GM23338 (cell line): ENCODE results near the gene ITCH. TPM values are rescaled to one million over a fixed set of nuclear protein-coding genes. Genes with fewer than 3 reads are reported as not detected.
"Not testable (repeated sequence)": the region's sequence is repeated elsewhere in the genome, so short reads cannot be mapped to it uniquely, and the experiment has no call there.

ENCODE experiments used
- ATAC-seq: fragments of 200-7000 bp; cut with Tn5 transposase; 3 replicates; pipeline ENCODE4 v1.9.1; 2020
- DNase-seq: peaks from one replicate; pipeline ENCODE4 v3.0.0-alpha.2; 2015; ENCODE audit warnings: low spot score
- H2AFZ ChIP-seq: fragments of 200-600 bp; sonication (generic); 2 replicates; pipeline ENCODE4 v1.8.0; 2016; ENCODE audit warnings: antibody characterized with exemption, mild to moderate bottlenecking, moderate library complexity
- H3F3A ChIP-seq: fragments of 200-600 bp; sonication (generic); replicated peaks from 2 replicates; pipeline ENCODE4 v1.8.0; 2017; ENCODE audit warnings: antibody characterized with exemption, mixed run types, low read depth
- H3K27ac ChIP-seq: fragments of 200-600 bp; sonication (generic); 2 replicates; pipeline ENCODE4 v1.6.1; 2016; ENCODE audit warnings: low read depth
- H3K27me3 ChIP-seq: fragments of 200-600 bp; sonication (generic); 2 replicates; pipeline ENCODE4 v1.8.0; 2016; ENCODE audit warnings: mild to moderate bottlenecking, mixed run types, moderate library complexity; ENCODE audit not compliant: insufficient read depth
- H3K36me3 ChIP-seq: fragments of 200-600 bp; sonication (generic); 2 replicates; pipeline ENCODE4 v1.8.0; 2016; ENCODE audit warnings: mild to moderate bottlenecking; ENCODE audit not compliant: insufficient read depth
- H3K4me1 ChIP-seq: fragments of 200-600 bp; sonication (generic); 2 replicates; pipeline ENCODE4 v1.8.0; 2016; ENCODE audit warnings: mild to moderate bottlenecking, moderate library complexity; ENCODE audit not compliant: insufficient read depth
- H3K4me2 ChIP-seq: fragments of 200-600 bp; sonication (generic); 2 replicates; pipeline ENCODE4 v1.7.1; 2017; ENCODE audit warnings: mixed run types
- H3K4me3 ChIP-seq: fragments of 200-600 bp; sonication (generic); 2 replicates; pipeline ENCODE4 v1.6.1; 2016; ENCODE audit warnings: mixed run types
- H3K79me2 ChIP-seq: fragments of 200-600 bp; sonication (generic); replicated peaks from 2 replicates; pipeline ENCODE4 v1.8.0; 2017; ENCODE audit warnings: mild to moderate bottlenecking; ENCODE audit not compliant: insufficient read depth
- H3K9me2 ChIP-seq: fragments of 200-600 bp; sonication (generic); 2 replicates; pipeline ENCODE4 v1.8.0; 2017; ENCODE audit not compliant: insufficient read depth
- H4K20me1 ChIP-seq: fragments of 200-600 bp; sonication (generic); replicated peaks from 2 replicates; pipeline ENCODE4 v1.8.0; 2017; ENCODE audit warnings: mild to moderate bottlenecking; ENCODE audit not compliant: insufficient read depth
- H3K27ac Mint-ChIP-seq: 2 replicates; pipeline ENCODE4 v1.8.0; 2020; ENCODE audit warnings: inconsistent platforms, mild to moderate bottlenecking, moderate library complexity, mixed read lengths
- H3K27me3 Mint-ChIP-seq: 3 replicates; pipeline ENCODE4 v1.8.0; 2022; ENCODE audit warnings: low read depth, mild to moderate bottlenecking, moderate library complexity, mixed read lengths, inconsistent platforms; ENCODE audit not compliant: insufficient read depth, poor library complexity
- H3K36me3 Mint-ChIP-seq: 3 replicates; pipeline ENCODE4 v1.8.0; 2021; ENCODE audit warnings: low read depth, mild to moderate bottlenecking, inconsistent platforms, moderate library complexity, mixed read lengths
- H3K4me1 Mint-ChIP-seq: 3 replicates; pipeline ENCODE4 v1.8.0; 2020; ENCODE audit warnings: mild to moderate bottlenecking, inconsistent platforms, mixed read lengths
- H3K4me3 Mint-ChIP-seq: 3 replicates; pipeline ENCODE4 v1.8.0; 2021; ENCODE audit warnings: moderate library complexity, mild to moderate bottlenecking, inconsistent platforms, mixed read lengths
- H3K9me3 Mint-ChIP-seq: 3 replicates; pipeline ENCODE4 v1.8.0; 2020; ENCODE audit warnings: moderate library complexity, mild to moderate bottlenecking, inconsistent platforms, mixed read lengths
- CREB1 ChIP-seq: fragments of 250-450 bp; sonication (Bioruptor Pico); IDR thresholded peaks from 2 replicates; pipeline ENCODE4 v1.5.0; 2020; ENCODE audit warnings: low read depth, mild to moderate bottlenecking, moderate library complexity
- EZH2 ChIP-seq: fragments of 200-600 bp; sonication (generic); IDR thresholded peaks from one replicate; pipeline ENCODE4 v1.8.0; 2017; ENCODE audit warnings: antibody characterized with exemption, mild to moderate bottlenecking, low read depth; ENCODE audit not compliant: unreplicated experiment
- JUNB ChIP-seq: IDR thresholded peaks from one replicate; pipeline ENCODE4 v1.6.1; 2016; ENCODE audit warnings: antibody characterized with exemption; ENCODE audit not compliant: unreplicated experiment
- NANOG ChIP-seq: IDR thresholded peaks from 2 replicates; pipeline ENCODE4 v1.6.1; 2016; ENCODE audit warnings: antibody characterized with exemption, borderline replicate concordance
- POLR2AphosphoS5 ChIP-seq: IDR thresholded peaks from 2 replicates; pipeline ENCODE4 v1.6.1; 2016; ENCODE audit warnings: antibody characterized with exemption, low read depth
- STAT1 ChIP-seq: IDR thresholded peaks from one replicate; pipeline ENCODE4 v1.6.1; 2016; ENCODE audit warnings: antibody characterized with exemption; ENCODE audit not compliant: unreplicated experiment
- ZNF114 ChIP-seq: fragments of 250-450 bp; sonication (Bioruptor Pico); IDR thresholded peaks from 2 replicates; pipeline ENCODE4 v1.5.0; 2020; ENCODE audit warnings: mild to moderate bottlenecking, moderate library complexity
- polyA plus RNA-seq: library from polyadenylated mRNA; unstranded; fragments of >200 nt; fragmentation: Nextera tagmentation; extraction: Ambion mirVana; gene quantifications from 2 replicates; pipeline ENCODE4 v1.2.1, GENCODE V29; 2016
- total RNA-seq: library from RNA; depleted of rRNA; stranded (reverse); fragments of >200 nt; shearing (Covaris generic); gene quantifications from 2 replicates; pipeline ENCODE4 v1.2.3, GENCODE V29; 2014
- TF ChIP-seq, protein P1 (sequence below): fragments of 250-450 bp; sonication (Bioruptor Pico); IDR thresholded peaks from 2 replicates; pipeline ENCODE4 v1.5.0; 2020; ENCODE audit warnings: mild to moderate bottlenecking, moderate library complexity
- TF ChIP-seq, protein P2 (sequence below): IDR thresholded peaks from one replicate; pipeline ENCODE4 v1.6.1; 2018; ENCODE audit warnings: antibody characterized with exemption; ENCODE audit not compliant: unreplicated experiment
- TF ChIP-seq, protein P3 (sequence below): IDR thresholded peaks from 2 replicates; pipeline ENCODE4 v1.6.1; 2016; ENCODE audit warnings: antibody characterized with exemption
- TF ChIP-seq, protein P4 (sequence below), 2 experiments: fragments of 200-600 bp in 1 of 2; sonication (generic) in 1 of 2; conservative IDR thresholded peaks; 2 replicates each; pipeline versions ENCODE4 v1.5.1 to v1.6.1; 2016 to 2017; ENCODE audit warnings: antibody characterized with exemption in 2 of 2, low read depth in 2 of 2, mild to moderate bottlenecking in 2 of 2, moderate library complexity in 1 of 2

Gene ITCH
- total and polyA plus RNA-seq, 2 experiments from 2014 or later: 16.4 to 31.6 TPM

DNA sequence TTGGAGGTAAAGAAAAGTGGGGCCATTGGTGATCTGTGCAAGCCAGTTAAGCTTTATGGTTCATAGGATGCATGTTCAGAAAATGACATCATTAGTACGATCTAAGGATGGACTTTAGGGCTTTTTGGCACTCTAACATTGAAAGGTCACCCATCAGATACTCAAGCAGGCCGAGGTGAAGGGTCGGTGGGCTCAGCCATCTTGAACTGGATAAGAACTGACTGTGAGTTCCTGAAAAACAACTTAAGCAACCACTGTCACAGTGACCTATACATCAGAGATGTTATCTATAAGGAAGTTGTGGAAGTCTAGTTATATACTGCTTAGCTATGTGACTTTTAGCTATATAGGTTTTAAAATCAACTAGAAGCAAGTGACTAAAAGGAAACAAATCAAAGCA, 13.0 kb upstream of the ITCH start (continued):
- TF ChIP-seq, protein P1, sequence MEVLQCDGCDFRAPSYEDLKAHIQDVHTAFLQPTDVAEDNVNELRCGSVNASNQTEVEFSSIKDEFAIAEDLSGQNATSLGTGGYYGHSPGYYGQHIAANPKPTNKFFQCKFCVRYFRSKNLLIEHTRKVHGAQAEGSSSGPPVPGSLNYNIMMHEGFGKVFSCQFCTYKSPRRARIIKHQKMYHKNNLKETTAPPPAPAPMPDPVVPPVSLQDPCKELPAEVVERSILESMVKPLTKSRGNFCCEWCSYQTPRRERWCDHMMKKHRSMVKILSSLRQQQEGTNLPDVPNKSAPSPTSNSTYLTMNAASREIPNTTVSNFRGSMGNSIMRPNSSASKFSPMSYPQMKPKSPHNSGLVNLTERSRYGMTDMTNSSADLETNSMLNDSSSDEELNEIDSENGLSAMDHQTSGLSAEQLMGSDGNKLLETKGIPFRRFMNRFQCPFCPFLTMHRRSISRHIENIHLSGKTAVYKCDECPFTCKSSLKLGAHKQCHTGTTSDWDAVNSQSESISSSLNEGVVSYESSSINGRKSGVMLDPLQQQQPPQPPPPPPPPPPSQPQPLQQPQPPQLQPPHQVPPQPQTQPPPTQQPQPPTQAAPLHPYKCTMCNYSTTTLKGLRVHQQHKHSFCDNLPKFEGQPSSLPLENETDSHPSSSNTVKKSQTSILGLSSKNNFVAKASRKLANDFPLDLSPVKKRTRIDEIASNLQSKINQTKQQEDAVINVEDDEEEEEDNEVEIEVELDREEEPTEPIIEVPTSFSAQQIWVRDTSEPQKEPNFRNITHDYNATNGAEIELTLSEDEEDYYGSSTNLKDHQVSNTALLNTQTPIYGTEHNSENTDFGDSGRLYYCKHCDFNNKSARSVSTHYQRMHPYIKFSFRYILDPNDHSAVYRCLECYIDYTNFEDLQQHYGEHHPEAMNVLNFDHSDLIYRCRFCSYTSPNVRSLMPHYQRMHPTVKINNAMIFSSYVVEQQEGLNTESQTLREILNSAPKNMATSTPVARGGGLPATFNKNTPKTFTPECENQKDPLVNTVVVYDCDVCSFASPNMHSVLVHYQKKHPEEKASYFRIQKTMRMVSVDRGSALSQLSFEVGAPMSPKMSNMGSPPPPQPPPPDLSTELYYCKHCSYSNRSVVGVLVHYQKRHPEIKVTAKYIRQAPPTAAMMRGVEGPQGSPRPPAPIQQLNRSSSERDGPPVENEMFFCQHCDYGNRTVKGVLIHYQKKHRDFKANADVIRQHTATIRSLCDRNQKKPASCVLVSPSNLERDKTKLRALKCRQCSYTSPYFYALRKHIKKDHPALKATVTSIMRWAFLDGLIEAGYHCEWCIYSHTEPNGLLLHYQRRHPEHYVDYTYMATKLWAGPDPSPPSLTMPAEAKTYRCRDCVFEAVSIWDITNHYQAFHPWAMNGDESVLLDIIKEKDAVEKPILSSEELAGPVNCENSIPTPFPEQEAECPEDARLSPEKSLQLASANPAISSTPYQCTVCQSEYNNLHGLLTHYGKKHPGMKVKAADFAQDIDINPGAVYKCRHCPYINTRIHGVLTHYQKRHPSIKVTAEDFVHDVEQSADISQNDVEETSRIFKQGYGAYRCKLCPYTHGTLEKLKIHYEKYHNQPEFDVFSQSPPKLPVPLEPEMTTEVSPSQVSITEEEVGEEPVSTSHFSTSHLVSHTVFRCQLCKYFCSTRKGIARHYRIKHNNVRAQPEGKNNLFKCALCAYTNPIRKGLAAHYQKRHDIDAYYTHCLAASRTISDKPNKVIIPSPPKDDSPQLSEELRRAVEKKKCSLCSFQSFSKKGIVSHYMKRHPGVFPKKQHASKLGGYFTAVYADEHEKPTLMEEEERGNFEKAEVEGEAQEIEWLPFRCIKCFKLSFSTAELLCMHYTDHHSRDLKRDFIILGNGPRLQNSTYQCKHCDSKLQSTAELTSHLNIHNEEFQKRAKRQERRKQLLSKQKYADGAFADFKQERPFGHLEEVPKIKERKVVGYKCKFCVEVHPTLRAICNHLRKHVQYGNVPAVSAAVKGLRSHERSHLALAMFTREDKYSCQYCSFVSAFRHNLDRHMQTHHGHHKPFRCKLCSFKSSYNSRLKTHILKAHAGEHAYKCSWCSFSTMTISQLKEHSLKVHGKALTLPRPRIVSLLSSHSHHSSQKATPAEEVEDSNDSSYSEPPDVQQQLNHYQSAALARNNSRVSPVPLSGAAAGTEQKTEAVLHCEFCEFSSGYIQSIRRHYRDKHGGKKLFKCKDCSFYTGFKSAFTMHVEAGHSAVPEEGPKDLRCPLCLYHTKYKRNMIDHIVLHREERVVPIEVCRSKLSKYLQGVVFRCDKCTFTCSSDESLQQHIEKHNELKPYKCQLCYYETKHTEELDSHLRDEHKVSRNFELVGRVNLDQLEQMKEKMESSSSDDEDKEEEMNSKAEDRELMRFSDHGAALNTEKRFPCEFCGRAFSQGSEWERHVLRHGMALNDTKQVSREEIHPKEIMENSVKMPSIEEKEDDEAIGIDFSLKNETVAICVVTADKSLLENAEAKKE (CRISPR knock-in tag): no peak
- TF ChIP-seq, protein P2, sequence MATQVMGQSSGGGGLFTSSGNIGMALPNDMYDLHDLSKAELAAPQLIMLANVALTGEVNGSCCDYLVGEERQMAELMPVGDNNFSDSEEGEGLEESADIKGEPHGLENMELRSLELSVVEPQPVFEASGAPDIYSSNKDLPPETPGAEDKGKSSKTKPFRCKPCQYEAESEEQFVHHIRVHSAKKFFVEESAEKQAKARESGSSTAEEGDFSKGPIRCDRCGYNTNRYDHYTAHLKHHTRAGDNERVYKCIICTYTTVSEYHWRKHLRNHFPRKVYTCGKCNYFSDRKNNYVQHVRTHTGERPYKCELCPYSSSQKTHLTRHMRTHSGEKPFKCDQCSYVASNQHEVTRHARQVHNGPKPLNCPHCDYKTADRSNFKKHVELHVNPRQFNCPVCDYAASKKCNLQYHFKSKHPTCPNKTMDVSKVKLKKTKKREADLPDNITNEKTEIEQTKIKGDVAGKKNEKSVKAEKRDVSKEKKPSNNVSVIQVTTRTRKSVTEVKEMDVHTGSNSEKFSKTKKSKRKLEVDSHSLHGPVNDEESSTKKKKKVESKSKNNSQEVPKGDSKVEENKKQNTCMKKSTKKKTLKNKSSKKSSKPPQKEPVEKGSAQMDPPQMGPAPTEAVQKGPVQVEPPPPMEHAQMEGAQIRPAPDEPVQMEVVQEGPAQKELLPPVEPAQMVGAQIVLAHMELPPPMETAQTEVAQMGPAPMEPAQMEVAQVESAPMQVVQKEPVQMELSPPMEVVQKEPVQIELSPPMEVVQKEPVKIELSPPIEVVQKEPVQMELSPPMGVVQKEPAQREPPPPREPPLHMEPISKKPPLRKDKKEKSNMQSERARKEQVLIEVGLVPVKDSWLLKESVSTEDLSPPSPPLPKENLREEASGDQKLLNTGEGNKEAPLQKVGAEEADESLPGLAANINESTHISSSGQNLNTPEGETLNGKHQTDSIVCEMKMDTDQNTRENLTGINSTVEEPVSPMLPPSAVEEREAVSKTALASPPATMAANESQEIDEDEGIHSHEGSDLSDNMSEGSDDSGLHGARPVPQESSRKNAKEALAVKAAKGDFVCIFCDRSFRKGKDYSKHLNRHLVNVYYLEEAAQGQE: no peak
- TF ChIP-seq ZNF114 (CRISPR knock-in tag): no peak
- TF ChIP-seq, protein P3, sequence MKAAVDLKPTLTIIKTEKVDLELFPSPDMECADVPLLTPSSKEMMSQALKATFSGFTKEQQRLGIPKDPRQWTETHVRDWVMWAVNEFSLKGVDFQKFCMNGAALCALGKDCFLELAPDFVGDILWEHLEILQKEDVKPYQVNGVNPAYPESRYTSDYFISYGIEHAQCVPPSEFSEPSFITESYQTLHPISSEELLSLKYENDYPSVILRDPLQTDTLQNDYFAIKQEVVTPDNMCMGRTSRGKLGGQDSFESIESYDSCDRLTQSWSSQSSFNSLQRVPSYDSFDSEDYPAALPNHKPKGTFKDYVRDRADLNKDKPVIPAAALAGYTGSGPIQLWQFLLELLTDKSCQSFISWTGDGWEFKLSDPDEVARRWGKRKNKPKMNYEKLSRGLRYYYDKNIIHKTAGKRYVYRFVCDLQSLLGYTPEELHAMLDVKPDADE: no peak
- no peak for TF ChIP-seq EZH2
- TF ChIP-seq, protein P4, sequence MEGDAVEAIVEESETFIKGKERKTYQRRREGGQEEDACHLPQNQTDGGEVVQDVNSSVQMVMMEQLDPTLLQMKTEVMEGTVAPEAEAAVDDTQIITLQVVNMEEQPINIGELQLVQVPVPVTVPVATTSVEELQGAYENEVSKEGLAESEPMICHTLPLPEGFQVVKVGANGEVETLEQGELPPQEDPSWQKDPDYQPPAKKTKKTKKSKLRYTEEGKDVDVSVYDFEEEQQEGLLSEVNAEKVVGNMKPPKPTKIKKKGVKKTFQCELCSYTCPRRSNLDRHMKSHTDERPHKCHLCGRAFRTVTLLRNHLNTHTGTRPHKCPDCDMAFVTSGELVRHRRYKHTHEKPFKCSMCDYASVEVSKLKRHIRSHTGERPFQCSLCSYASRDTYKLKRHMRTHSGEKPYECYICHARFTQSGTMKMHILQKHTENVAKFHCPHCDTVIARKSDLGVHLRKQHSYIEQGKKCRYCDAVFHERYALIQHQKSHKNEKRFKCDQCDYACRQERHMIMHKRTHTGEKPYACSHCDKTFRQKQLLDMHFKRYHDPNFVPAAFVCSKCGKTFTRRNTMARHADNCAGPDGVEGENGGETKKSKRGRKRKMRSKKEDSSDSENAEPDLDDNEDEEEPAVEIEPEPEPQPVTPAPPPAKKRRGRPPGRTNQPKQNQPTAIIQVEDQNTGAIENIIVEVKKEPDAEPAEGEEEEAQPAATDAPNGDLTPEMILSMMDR (conservative IDR thresholded peaks at IDR 0.05; ENCODE audit: low read depth in 2 of 2): no peak
- no peak for TF ChIP-seq NANOG
- no peak for TF ChIP-seq JUNB
- no peak for TF ChIP-seq STAT1
- no peak for TF ChIP-seq POLR2AphosphoS5
- TF ChIP-seq CREB1: no peak

DNA sequence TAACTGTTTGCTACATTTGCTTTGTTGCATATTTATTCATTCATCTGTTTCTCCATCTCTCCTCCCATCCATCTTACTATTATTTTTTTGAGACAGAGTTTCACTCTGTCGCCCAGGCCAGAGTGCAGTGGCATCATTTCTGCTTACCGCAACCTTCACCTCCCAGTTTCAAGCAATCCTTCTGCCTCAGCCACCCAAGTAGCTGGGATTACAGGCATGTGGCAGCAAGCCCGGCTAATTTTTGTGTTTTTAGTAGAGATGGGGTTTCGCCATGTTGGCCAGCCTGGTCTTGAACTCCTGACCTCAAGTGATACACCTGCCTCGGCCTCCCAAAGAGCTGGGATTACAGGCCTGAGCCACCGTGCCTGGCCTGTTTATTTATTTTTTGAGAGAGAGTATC, 9.6 kb upstream of the ITCH start:
- not testable (repeated sequence) for H3K27ac Mint-ChIP-seq, H3K27me3 Mint-ChIP-seq, H3K4me2 ChIP-seq

More for the DNA sequence above, 9.6 kb upstream of the ITCH start:
- H4K20me1 ChIP-seq, H2AFZ ChIP-seq, H3K27ac ChIP-seq, H3K36me3 Mint-ChIP-seq, H3K4me3 Mint-ChIP-seq, H3K4me1 Mint-ChIP-seq, H3K4me1 ChIP-seq, H3K9me3 Mint-ChIP-seq, DNase-seq, H3K27me3 ChIP-seq, H3K36me3 ChIP-seq, ATAC-seq, H3F3A ChIP-seq, H3K4me3 ChIP-seq, H3K9me2 ChIP-seq, H3K79me2 ChIP-seq: not testable (repeated sequence)
